ENCODE measurements around the gene CDH12.

The CDH12 gene

GRCh38 chr5:21931116-21931515 lies 922.0 kb downstream of the CDH12 start:
- TF ChIP-seq CTCF (conservative IDR thresholded peaks at IDR 0.05; ENCODE audit: low read depth, low read length) = no peak
- no peak for DNase-seq (ENCODE audit: low read depth)
- H3K4me3 ChIP-seq (ENCODE audit: low read length) = no peak overlapping the region

DNA sequence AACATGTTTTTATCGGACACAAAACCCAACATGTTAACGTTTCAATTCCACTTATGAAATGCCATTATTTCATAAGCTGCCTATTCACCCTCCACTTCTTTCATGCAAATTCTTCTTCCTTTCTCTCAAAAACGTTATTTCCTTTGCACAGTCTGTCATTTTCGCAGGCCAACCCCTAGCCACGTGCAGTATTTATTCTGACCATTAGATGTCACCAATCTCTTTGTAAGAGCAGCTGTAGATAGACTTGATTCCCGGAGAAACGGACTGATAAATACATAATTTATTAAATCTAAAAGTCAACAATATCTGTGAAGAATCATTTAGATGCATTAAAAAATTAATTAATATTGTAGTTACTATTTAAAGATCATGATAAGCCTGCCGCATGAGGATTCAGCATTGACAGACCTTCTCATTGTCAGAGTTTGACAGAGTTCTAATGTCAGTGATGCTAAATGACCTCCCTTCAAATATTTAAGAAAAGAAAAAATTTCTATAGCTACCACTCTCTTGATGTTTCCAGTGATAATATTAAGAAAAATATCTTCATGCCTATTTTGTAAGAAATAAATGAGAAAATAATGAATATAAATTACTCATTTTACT lies 933.6 kb downstream of the CDH12 start:
- no peak overlapping the region for H3K4me3 ChIP-seq (ENCODE audit: low read length)
- peak; percentile 17 for DNase-seq (ENCODE audit: low read depth)
- peak; percentile 76 for TF ChIP-seq CTCF (conservative IDR thresholded peaks at IDR 0.05; ENCODE audit: low read depth, low read length)

DNA sequence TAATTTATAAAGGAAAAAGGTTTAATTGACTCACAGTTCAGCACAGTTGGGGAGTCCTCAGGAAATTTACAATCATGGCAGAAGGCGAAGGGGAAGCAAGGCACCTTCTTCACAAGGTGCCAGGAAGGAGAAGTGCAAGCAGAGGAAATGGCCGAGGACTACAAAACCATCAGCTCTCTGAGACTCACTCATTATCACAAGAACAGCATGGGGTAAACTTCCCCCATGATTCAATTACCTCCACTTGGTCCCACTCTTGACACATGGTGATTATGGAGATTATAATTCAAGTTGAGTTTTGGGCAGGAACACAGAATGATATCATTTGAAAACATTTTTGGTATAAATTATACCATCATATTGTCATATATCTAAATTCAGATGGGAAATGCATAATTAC lies 934.7 kb downstream of the CDH12 start:
- no peak for TF ChIP-seq CTCF (conservative IDR thresholded peaks at IDR 0.05; ENCODE audit: low read depth, low read length)
- no peak for DNase-seq (ENCODE audit: low read depth)
- H3K4me3 ChIP-seq (ENCODE audit: low read length) = no peak overlapping the region

DNA sequence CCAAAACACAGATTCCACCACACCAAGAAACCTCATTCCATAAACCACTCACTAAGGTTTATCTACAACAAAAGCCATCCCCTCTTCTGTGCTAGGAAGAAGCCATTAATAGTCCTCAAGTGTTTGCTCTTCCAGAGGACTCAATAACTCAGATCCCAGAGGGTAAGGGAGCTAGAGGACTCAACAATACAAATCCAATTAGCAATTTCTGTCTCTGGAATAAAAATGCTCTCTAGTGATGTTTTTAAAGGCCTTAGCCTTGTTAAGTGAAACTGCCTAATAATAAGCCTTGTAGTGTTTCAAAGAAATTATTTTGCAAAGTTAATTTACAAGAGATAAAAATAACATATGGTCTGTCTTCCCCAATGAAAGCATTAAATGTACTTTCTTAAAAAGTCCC lies 942.4 kb downstream of the CDH12 start:
- no peak for DNase-seq (ENCODE audit: low read depth)
- TF ChIP-seq CTCF (conservative IDR thresholded peaks at IDR 0.05; ENCODE audit: low read depth, low read length) = no peak
- no peak overlapping the region for H3K4me3 ChIP-seq (ENCODE audit: low read length)

- no peak overlapping the region for H3K4me3 ChIP-seq (ENCODE audit: low read length)
- DNase-seq (ENCODE audit: low read depth) = no peak
- TF ChIP-seq CTCF (conservative IDR thresholded peaks at IDR 0.05; ENCODE audit: low read depth, low read length) = no peak
These were observed 957.3 kb downstream of the CDH12 start for GRCh38 chr5:21895766-21896350.

DNA sequence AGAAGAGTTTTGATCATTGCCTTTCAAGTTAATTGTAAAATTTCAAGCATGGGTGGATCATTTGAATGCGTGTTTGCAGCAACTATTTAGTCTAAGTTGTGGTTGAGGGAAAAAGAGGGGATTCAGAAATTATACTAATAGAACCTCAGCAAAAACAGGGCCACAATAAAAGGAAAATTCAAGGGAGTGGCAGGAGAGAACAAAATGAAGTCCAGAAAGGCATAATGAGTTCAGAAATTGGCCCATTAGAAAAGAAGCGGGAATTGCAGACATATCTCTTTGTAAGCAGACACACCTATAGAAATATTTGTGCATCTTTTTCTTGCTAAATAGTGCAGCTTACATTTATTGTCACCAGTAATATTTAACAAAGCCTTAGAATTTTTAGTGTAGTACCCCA lies 960.0 kb downstream of the CDH12 start:
- no peak overlapping the region for H3K4me3 ChIP-seq (ENCODE audit: low read length)
- DNase-seq (ENCODE audit: low read depth) = no peak
- no peak for TF ChIP-seq CTCF (conservative IDR thresholded peaks at IDR 0.05; ENCODE audit: low read depth, low read length)

DNA sequence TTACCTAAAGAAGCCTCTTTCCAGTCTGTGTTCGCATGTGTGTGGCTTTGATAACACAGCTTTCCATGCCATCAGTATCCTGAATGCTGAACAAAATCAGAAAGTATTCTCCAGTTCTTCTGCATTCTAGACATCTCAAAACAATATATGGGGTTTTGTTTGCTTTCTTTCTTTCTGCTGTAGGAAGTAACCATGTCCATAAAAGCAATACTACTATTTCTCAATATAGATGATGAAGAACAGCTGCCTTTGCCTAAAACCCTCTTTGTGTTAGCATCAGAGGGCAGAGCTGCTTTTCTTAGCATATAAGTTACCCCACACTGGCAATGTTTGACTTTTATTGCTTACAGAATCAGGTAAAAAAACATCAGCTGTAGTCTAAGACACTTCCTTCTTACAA lies 963.6 kb downstream of the CDH12 start:
- no peak overlapping the region for H3K4me3 ChIP-seq (ENCODE audit: low read length)
- no peak for DNase-seq (ENCODE audit: low read depth)
- no peak for TF ChIP-seq CTCF (conservative IDR thresholded peaks at IDR 0.05; ENCODE audit: low read depth, low read length)

All from retinal pigment epithelial cell (primary cell).